ENCODE data around the gene PMFBP1. TPM values are rescaled to one million over a fixed set of nuclear protein-coding genes. Genes with fewer than 3 reads are reported as not detected.

The PMFBP1 gene
- polyA plus RNA-seq, 1 donor from 2014 or later = 1.0 TPM

DNA sequence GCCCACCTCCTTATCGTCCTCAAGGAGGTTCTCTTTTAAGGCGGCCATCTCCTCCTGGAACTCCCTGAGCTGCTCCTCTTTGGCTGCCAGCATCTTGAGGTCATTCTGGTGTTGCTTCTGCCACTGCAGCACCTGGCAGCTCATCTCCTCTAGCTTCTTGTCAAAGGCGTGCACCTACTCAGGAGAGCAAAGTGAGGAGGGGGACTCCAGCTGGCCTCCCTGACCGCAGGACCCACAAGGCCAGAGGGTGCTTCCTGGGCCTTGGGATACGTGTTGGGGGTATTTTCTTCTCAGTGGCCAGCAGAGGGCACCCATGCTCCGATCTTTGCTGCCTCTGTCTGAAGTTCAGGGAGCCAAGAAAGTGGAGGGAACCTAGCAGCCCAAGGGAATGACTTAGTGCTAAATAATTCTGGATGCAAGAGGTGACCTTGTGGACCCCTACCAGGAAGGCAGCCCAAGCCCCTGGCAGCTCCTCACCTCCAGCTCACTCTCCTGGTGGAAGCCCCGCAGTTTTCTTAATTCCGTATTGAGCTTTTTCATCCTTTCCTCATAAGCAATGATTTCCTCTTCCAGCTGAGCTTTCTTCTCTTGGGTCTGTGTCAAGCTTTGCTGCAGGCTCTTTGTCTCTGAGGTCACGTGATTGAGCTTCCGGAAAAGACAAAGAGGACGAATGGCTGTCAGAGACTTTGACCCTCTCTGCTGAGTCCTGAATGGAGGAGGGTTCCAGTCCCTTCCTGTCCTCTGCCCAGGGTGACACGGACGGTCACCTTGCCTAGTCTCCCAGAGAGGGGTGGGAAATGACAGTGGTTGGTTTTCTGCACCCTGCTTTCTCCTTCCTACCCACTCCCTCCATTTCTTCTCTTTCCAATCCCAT, 47.0 kb downstream of the PMFBP1 start:
- Histone ChIP-seq H3K9me3 (ENCODE audit: low read length) (no peaks in the 10 kb centered on the region), H3K9ac (ENCODE audit: low read length) (peak overlapping the region; percentile 55), H3K9me2 (ENCODE audit: insufficient read depth, low read length) (no peaks in the 10 kb centered on the region), H3K27me3 (ENCODE audit: insufficient read depth, low read depth, low read length) (no peaks in the 10 kb centered on the region), H4K20me1 (ENCODE audit: insufficient read depth) (no peaks in the 10 kb centered on the region), H3K36me3 (ENCODE audit: insufficient read depth, low read length) (no peaks in the 10 kb centered on the region), H3K4me2 (ENCODE audit: low read length) (no peak overlapping the region), H3F3A (ENCODE audit: insufficient read depth, low read length, poor library complexity, severe bottlenecking) (no peaks in the 10 kb centered on the region), H2AFZ (ENCODE audit: low read depth, low read length) (peak overlapping the region; percentile 46), H3K79me2 (replicated peaks; ENCODE audit: insufficient read depth, low read length) (no peaks in the 10 kb centered on the region), H3K27ac (ENCODE audit: low read length) (peak overlapping the region; percentile 84), H3K4me3 (ENCODE audit: low read length) (no peak overlapping the region)
- peak; percentile 17 for TF ChIP-seq EP300 (conservative IDR thresholded peaks at IDR 0.05; ENCODE audit: poor library complexity, severe bottlenecking)
- TF ChIP-seq, protein P1, sequence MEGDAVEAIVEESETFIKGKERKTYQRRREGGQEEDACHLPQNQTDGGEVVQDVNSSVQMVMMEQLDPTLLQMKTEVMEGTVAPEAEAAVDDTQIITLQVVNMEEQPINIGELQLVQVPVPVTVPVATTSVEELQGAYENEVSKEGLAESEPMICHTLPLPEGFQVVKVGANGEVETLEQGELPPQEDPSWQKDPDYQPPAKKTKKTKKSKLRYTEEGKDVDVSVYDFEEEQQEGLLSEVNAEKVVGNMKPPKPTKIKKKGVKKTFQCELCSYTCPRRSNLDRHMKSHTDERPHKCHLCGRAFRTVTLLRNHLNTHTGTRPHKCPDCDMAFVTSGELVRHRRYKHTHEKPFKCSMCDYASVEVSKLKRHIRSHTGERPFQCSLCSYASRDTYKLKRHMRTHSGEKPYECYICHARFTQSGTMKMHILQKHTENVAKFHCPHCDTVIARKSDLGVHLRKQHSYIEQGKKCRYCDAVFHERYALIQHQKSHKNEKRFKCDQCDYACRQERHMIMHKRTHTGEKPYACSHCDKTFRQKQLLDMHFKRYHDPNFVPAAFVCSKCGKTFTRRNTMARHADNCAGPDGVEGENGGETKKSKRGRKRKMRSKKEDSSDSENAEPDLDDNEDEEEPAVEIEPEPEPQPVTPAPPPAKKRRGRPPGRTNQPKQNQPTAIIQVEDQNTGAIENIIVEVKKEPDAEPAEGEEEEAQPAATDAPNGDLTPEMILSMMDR (IDR thresholded peaks at IDR 0.05; ENCODE audit: poor library complexity, severe bottlenecking) = peak; percentile 94
- TF ChIP-seq SMC3 (conservative IDR thresholded peaks at IDR 0.05; ENCODE audit: poor library complexity) = peak; percentile 97
- peak; percentile 34 for TF ChIP-seq MXI1 (conservative IDR thresholded peaks at IDR 0.05; ENCODE audit: poor library complexity, severe bottlenecking)
- TF ChIP-seq EZH2 (IDR thresholded peaks at IDR 0.05; ENCODE audit: borderline replicate concordance, insufficient read depth, low read length, poor library complexity, severe bottlenecking) = no peak
- TF ChIP-seq RAD21 (conservative IDR thresholded peaks at IDR 0.05) = peak; percentile 97
- TF ChIP-seq TAF1 (IDR thresholded peaks at IDR 0.05; ENCODE audit: low read depth) = no peak
- no peak for TF ChIP-seq POLR2AphosphoS5 (IDR thresholded peaks at IDR 0.05)
- peak; percentile 30 for TF ChIP-seq REST (IDR thresholded peaks at IDR 0.05; ENCODE audit: borderline replicate concordance)

GRCh38 chr16:72124148-72124547, 47.8 kb downstream of the PMFBP1 start:
- H3K79me2 ChIP-seq (replicated peaks; ENCODE audit: insufficient read depth, low read length) = no peaks in the 10 kb centered on the region
- no peaks in the 10 kb centered on the region for H3F3A ChIP-seq (ENCODE audit: insufficient read depth, low read length, poor library complexity, severe bottlenecking)
- H3K4me3 ChIP-seq (ENCODE audit: low read length) = no peak overlapping the region
- no peaks in the 10 kb centered on the region for H3K36me3 ChIP-seq (ENCODE audit: insufficient read depth, low read length)
- peak overlapping the region; percentile 55 for H3K9ac ChIP-seq (ENCODE audit: low read length)
- no peak overlapping the region for H3K4me2 ChIP-seq (ENCODE audit: low read length)
- H3K9me3 ChIP-seq (ENCODE audit: low read length) = no peaks in the 10 kb centered on the region
- TF ChIP-seq REST (IDR thresholded peaks at IDR 0.05; ENCODE audit: borderline replicate concordance) = no peak
- TF ChIP-seq POLR2AphosphoS5 (IDR thresholded peaks at IDR 0.05) = no peak
- TF ChIP-seq, protein P1 (IDR thresholded peaks at IDR 0.05; ENCODE audit: poor library complexity, severe bottlenecking) = no peak
- TF ChIP-seq TAF1 (IDR thresholded peaks at IDR 0.05; ENCODE audit: low read depth) = no peak
- no peak for TF ChIP-seq EZH2 (IDR thresholded peaks at IDR 0.05; ENCODE audit: borderline replicate concordance, insufficient read depth, low read length, poor library complexity, severe bottlenecking)
- no peak for TF ChIP-seq SMC3 (conservative IDR thresholded peaks at IDR 0.05; ENCODE audit: poor library complexity)
- TF ChIP-seq MXI1 (conservative IDR thresholded peaks at IDR 0.05; ENCODE audit: poor library complexity, severe bottlenecking) = no peak
- no peak for TF ChIP-seq RAD21 (conservative IDR thresholded peaks at IDR 0.05)
- TF ChIP-seq EP300 (conservative IDR thresholded peaks at IDR 0.05; ENCODE audit: poor library complexity, severe bottlenecking) = no peak
- H3K27ac ChIP-seq (ENCODE audit: low read length) = no peak overlapping the region
- H4K20me1 ChIP-seq (ENCODE audit: insufficient read depth) = no peaks in the 10 kb centered on the region
- H2AFZ ChIP-seq (ENCODE audit: low read depth, low read length) = no peak overlapping the region
- no peaks in the 10 kb centered on the region for H3K9me2 ChIP-seq (ENCODE audit: insufficient read depth, low read length)
- no peaks in the 10 kb centered on the region for H3K27me3 ChIP-seq (ENCODE audit: insufficient read depth, low read depth, low read length)
